HG03565 (cell line): ENCODE measurements around the gene CBFB.
"Not testable (repeated sequence)": the region's sequence is repeated elsewhere in the genome, so short reads cannot be mapped to it uniquely, and the experiment has no call there.

ENCODE experiments used
- ATAC-seq: cut with Tn5 transposase; IDR thresholded peaks from one replicate; pipeline ENCODE4 v1.9.1; 2021; ENCODE audit warnings: mild to moderate bottlenecking, moderate library complexity; ENCODE audit not compliant: unreplicated experiment

The CBFB gene

GRCh38 chr16:67120025-67120424 is 91.1 kb downstream of the CBFB start:
- ATAC-seq, result no peak

GRCh38 chr16:67122799-67123198 is 93.8 kb downstream of the CBFB start:
- ATAC-seq, result not testable (repeated sequence)

GRCh38 chr16:67128417-67128816 is 99.5 kb downstream of the CBFB start:
- no peak for ATAC-seq

GRCh38 chr16:67128887-67129286 is 99.9 kb downstream of the CBFB start:
- no peak for ATAC-seq

GRCh38 chr16:67129422-67129821 is 100.5 kb downstream of the CBFB start:
- ATAC-seq, result no peak

GRCh38 chr16:67137605-67138004 is 108.7 kb downstream of the CBFB start:
- ATAC-seq, result no peak

- no peak for ATAC-seq
Measured at GRCh38 chr16:67141391-67141790, 112.4 kb downstream of the CBFB start.

GRCh38 chr16:67142342-67142741 is 113.4 kb downstream of the CBFB start:
- no peak for ATAC-seq

GRCh38 chr16:67144943-67145342 is 116.0 kb downstream of the CBFB start:
- ATAC-seq, result no peak

- no peak for ATAC-seq
Measured at GRCh38 chr16:67145746-67146145, 116.8 kb downstream of the CBFB start.

- ATAC-seq, result no peak
Measured at GRCh38 chr16:67146523-67147357, 117.8 kb downstream of the CBFB start.

- ATAC-seq, result no peak
Measured at GRCh38 chr16:67147437-67148140, 118.6 kb downstream of the CBFB start.

- ATAC-seq, result no peak
Measured at GRCh38 chr16:67148221-67148620, 119.3 kb downstream of the CBFB start.

GRCh38 chr16:67148656-67149275 is 119.8 kb downstream of the CBFB start:
- no peak for ATAC-seq

- ATAC-seq, result no peak
Measured at GRCh38 chr16:67149276-67150046, 120.5 kb downstream of the CBFB start.

GRCh38 chr16:67150047-67150832 is 121.3 kb downstream of the CBFB start:
- ATAC-seq, result no peak
